Stimulated activated CD4-positive, alpha-beta T cell treated with anti-CD3 and anti-CD28 coated beads, Interleukin-4, amount 100 ng/mL, for 24 hours (primary cell): ENCODE data around the gene TLX3.
"Not testable (repeated sequence)": the region's sequence is repeated elsewhere in the genome, so short reads cannot be mapped to it uniquely, and the experiment has no call there.

ENCODE experiments used
- DNase-seq: peaks from one replicate; pipeline ENCODE4 v3.0.0-alpha.2; 2020

The TLX3 gene

DNA sequence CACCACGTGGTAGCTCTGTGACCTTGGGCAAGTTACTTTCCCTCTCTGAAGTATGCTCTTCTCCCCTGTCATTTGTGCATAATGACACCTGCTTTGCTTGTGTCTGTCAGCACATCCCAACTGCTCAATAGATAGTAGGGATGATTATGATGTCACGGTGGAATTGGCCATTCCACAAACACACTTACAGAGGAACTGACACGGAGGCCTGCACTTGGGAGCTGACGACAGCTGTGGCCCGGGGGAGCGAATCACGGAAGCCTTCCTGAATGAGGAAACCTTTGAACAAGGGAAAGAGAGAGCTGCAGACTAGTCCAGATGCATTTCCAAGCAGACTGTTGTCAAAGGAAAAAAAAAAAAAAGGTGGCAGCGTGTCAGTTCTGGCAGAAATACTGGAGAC, 21.0 kb downstream of the TLX3 start:
- DNase-seq: no peak

DNA sequence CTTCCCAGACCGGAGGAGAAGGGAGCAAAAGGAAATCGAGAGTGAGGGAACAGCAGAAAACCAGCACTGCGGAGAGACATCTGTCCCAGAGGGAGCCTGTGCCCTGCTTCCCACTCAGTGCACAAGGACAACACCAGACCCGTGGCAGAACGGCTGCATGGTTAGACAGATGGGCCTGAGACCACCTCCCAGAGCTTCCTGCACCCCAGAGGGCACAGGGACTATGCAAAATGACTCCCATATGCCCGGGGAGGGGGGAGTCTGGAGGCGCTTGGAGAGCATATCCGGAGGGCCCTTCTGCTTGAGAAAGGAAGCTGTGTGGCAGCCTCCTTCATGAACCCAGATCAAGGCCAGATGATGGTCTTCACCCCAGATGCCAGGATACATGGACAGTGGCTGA, 26.6 kb downstream of the TLX3 start:
- no peak for DNase-seq

DNA sequence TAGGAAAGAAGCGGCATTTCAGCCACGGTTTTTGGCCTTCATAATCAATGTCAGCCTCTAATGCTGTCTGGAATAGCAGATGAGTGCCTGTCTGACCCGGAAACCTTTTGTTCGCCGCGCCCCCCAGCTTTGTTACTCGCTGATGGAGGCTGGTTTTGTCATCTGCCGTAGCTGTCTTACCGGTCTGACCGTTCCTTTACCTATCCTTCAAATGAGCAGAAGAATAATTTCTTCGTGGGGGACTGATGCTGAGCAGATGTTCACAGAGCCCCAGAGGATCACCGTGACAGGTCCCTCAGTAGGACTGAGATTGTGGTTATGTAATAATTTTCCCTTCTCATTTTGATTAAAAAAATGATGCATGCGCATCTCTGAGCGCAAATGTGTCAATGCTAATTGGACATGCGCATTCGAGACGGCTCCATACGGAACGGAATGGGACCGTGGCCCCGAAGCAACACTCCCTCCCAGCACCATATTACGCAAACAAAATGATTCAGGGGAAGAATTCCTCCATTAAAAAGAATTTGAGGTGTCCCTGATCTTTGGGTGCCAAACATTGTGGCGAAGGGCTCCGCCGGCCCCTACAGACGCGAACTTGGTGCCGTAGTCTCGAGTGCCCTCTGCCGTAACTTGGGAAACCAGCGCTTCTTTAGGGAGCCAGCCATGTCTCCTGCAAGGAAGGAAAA, 27.6 kb downstream of the TLX3 start:
- DNase-seq: peak; percentile 17

DNA sequence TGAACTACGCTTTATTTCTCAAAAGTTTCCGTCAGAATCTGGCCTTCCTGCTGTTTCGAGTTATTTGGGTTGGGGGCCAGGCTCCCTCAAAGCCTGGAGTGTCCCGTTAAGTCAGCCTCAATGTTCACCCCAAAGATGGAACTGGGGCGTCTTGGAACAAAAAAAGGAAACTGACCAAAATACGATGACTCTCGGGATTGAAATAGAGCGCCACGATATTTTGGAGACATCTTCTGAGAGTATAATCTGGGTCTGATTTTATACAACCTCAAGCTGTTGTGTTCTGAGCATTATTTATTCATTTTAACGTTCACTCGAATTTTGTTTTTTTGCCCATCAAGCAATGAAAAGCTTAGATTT, 28.1 kb downstream of the TLX3 start:
- DNase-seq: no peak

DNA sequence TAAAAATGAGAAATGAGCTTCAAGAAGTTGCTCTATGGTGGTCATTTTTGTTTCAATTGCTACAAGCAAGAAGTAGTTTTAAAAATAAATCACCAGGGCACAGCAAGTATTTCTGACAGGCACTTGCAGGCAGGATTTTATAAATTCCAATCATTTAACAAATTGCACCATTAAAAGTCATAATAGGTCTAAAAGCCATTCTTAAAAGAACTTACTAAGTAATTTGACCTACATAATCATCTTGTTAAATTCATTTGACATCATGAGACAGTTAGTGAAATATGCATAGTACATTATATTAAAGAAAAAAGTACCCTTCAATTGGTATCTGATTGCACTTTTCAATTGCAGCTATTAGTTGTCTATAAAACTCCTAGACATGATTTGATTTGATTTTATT, 31.0 kb downstream of the TLX3 start:
- no peak for DNase-seq

DNA sequence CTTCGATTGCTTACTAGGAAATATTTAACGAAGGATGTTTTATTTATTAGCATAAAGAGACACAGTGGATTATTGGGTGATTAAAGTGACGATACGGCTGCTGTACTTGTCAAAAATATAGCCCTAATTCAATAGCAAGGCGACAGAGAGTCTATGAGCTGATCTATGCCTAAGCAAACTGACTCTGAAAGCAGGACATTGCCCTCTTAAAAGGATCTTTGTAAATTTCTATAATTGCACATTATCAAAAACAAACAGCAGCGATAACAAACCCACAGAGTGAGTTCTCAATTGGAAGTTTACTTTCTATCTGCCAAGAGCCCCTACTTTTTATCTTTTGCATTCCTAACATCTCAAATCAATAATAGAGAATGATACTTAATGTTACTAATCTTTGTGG, 31.4 kb downstream of the TLX3 start:
- no peak for DNase-seq

DNA sequence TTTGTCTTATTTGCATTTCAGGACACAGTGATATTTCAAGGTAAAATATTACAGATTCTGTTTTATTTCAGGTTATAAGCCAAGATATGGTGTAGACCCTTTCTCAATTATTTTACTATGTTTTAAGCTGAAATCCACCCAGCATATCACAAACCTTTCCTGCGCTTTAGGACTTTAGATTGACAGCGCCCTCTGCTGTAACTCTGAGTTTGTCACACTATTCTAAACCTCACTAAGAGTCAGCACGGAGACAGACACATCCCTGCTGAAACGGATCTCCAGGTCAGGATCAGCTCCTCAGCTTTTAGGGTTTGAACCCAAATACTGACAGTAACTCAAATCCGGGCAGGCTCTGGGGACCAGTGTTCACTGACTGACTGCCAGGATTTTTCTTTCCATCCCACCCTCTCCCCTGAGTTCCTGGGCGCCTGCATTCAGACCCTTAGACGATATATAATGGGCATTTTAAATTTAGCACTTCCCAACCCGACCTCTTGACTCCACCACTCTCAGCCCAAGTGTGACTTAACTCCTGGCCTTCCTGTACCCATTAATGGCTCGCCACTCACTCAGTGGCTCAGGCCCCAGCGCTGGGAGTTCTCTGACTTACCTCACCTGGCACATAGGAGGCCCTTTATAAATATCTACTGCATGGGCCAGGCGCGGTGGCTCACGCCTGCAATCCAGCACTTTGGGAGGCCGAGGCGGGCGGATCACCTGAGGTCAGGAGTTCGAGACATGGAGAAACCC, 33.5 kb downstream of the TLX3 start:
- peak; percentile 41 for DNase-seq

DNA sequence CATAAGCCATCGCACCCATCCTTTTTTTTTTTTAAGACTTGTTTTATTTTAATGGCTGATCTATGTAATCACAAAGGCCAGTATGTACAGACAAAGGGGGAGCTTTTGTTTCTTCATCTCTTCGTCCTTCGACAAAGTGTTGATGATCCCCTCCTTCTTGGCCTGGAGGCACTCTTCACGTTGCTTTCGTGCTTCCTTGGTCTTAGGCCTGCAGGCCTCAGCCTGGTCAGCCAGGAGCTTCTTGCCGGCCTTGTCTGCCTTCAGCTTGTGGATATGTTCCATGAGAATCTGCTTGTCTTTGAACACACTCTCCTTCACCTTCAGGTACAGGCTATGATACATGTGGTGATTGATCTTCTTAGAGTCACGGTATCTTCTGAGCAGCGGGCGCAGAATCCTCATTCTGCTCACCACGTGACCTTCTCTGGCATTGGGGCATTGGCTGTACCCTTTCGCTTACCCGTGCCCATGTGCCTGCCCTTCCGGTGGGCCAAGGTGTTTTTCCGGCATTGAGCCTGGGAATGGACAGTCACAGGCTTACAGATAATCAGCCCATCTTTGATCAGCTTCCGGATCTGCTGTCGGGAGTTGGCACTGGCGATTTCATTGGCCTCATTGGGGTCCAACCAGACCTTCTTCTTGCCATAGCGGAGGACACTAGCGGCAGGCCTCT, 36.0 kb downstream of the TLX3 start:
- no peak for DNase-seq

DNA sequence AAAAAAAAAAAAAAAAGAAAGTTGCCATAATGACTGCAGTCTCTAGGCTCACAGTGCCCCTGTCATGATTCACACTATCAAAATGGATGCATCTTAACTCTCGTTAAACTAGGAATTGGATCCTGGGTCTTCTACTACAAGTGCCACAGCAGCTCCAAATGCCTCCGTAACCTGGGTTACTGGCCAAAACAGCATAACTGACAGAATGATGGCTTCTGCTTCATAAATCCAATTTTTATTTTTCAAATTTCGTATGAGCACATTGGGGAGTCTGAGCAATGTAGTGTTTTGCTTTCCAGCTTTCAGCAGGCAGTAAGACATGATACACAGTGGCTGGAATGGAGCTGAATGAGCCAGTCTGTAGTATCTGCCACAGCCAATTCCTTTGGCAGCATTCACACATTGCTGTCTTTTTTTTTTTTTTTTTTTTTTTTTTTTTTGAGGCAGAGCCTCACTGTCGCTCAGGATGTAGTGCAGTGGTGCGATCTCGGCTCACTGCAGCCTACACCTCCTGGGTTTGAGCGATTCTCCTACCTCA, 42.6 kb downstream of the TLX3 start:
- DNase-seq: no peak

DNA sequence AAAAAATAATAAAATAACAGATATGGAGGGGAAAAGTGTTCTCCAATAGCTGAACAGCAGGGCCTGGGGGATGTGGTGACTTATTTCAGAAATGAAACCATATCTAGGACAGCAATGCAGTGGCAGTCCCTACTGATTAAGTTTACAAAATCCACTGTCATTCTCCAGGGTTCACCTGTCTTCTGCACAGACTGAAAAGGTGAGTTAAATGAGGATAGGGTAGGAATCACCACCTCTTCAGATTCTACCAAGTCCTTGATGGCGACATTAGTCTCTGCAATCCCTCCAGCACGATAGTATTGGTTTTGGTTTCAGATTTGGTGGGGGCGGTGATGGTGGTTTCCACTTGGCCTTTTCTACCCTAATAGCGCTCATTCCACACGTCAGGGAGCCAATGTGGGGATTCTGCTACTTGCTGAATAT, 46.3 kb downstream of the TLX3 start:
- DNase-seq: peak; percentile 39

DNA sequence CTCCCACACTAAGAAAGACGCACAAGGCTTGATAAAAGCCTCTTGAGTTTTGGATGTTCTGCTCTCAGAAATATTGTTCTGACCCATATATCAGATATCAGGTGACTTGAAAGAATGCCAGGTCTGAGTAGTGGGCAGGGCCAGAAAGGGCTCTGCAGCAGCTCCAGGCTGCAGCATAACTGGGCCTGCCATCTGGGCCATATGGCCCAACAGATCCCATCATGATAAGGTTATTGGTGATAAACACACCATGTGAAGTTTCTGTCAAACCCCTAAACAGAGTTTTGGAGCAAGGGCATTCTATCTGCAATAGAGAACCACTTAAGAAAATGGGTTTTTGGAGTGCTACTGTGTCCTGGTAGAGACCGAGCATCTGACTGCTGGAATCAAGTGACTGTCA, 48.8 kb downstream of the TLX3 start:
- DNase-seq: no peak

DNA sequence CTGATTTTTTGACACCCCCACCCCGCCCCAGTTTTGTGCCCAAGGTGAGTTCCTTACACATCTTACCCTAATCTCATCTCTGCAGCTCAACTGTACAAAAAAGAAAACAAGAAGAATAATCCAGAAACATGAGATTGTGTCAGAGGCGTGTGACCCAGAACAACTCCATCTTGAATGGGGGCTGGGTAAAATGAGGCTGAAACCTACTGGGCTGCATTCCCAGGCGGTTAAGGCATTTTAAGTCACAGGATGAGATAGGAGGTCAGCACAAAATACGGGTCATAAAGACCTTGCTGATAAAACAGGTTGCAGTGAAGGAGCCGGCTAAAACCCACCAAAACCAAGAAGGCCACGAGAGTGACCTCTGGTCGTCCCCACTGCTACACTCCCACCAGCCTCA, 52.1 kb downstream of the TLX3 start:
- not testable (repeated sequence) for DNase-seq
